ENCODE measurements around the gene CD200.
"Not testable (repeated sequence)": the region's sequence is repeated elsewhere in the genome, so short reads cannot be mapped to it uniquely, and the experiment has no call there.

Gene CD200

GRCh38 chr3:112375117-112375516, 42.2 kb downstream of the CD200 start:
- Histone ChIP-seq H3K79me2 (no peaks in the 10 kb centered on the region), H3K36me3 (ENCODE audit: control insufficient read depth, insufficient read depth, low read length) (no peaks in the 10 kb centered on the region), H3K4me2 (ENCODE audit: low read length) (no peak overlapping the region), H2AFZ (no peak overlapping the region), H3K9me3 (ENCODE audit: control insufficient read depth, low read length) (no peaks in the 10 kb centered on the region), H3K4me1 (peaks cover 4% of the 10 kb centered on the region), H3K4me3 (ENCODE audit: low read depth, low read length) (no peak overlapping the region), H3K27me3 (ENCODE audit: control insufficient read depth, insufficient read depth, low read length) (no peaks in the 10 kb centered on the region), H3K9ac (no peak overlapping the region), H3K27ac (no peak overlapping the region)
- no peak for TF ChIP-seq CTCF (IDR thresholded peaks at IDR 0.05)

GRCh38 chr3:112376241-112376911, 43.4 kb downstream of the CD200 start:
- H3K27ac ChIP-seq = no peak overlapping the region
- H3K4me2 ChIP-seq (ENCODE audit: low read length) = no peak overlapping the region
- no peak overlapping the region for H2AFZ ChIP-seq
- no peaks in the 10 kb centered on the region for H3K27me3 ChIP-seq (ENCODE audit: control insufficient read depth, insufficient read depth, low read length)
- H3K36me3 ChIP-seq (ENCODE audit: control insufficient read depth, insufficient read depth, low read length) = no peaks in the 10 kb centered on the region
- TF ChIP-seq CTCF (IDR thresholded peaks at IDR 0.05) = no peak
- H3K4me1 ChIP-seq = peaks cover 4% of the 10 kb centered on the region
- H3K4me3 ChIP-seq (ENCODE audit: low read depth, low read length) = no peak overlapping the region
- no peaks in the 10 kb centered on the region for H3K9me3 ChIP-seq (ENCODE audit: control insufficient read depth, low read length)
- H3K79me2 ChIP-seq = no peaks in the 10 kb centered on the region
- no peak overlapping the region for H3K9ac ChIP-seq

- no peak overlapping the region for H3K9ac ChIP-seq
- H3K27ac ChIP-seq = no peak overlapping the region
- no peaks in the 10 kb centered on the region for H3K36me3 ChIP-seq (ENCODE audit: control insufficient read depth, insufficient read depth, low read length)
- no peak overlapping the region for H3K4me3 ChIP-seq (ENCODE audit: low read depth, low read length)
- peaks cover 4% of the 10 kb centered on the region for H3K4me1 ChIP-seq
- no peaks in the 10 kb centered on the region for H3K27me3 ChIP-seq (ENCODE audit: control insufficient read depth, insufficient read depth, low read length)
- TF ChIP-seq CTCF (IDR thresholded peaks at IDR 0.05) = no peak
- H3K4me2 ChIP-seq (ENCODE audit: low read length) = no peak overlapping the region
- H3K79me2 ChIP-seq = no peaks in the 10 kb centered on the region
- H2AFZ ChIP-seq = peak overlapping the region; percentile 13
- no peaks in the 10 kb centered on the region for H3K9me3 ChIP-seq (ENCODE audit: control insufficient read depth, low read length)
Measured at GRCh38 chr3:112376992-112377391, 44.0 kb downstream of the CD200 start.

GRCh38 chr3:112377568-112378071, 44.7 kb downstream of the CD200 start:
- no peak for TF ChIP-seq CTCF (IDR thresholded peaks at IDR 0.05)
- no peak overlapping the region for H3K4me2 ChIP-seq (ENCODE audit: low read length)
- peak overlapping the region; percentile 22 for H2AFZ ChIP-seq
- no peak overlapping the region for H3K9ac ChIP-seq
- no peak overlapping the region for H3K4me3 ChIP-seq (ENCODE audit: low read depth, low read length)
- no peaks in the 10 kb centered on the region for H3K36me3 ChIP-seq (ENCODE audit: control insufficient read depth, insufficient read depth, low read length)
- no peaks in the 10 kb centered on the region for H3K79me2 ChIP-seq
- H3K27me3 ChIP-seq (ENCODE audit: control insufficient read depth, insufficient read depth, low read length) = no peaks in the 10 kb centered on the region
- H3K4me1 ChIP-seq = peaks cover 4% of the 10 kb centered on the region
- no peaks in the 10 kb centered on the region for H3K9me3 ChIP-seq (ENCODE audit: control insufficient read depth, low read length)
- H3K27ac ChIP-seq = no peak overlapping the region

GRCh38 chr3:112378347-112378746, 45.4 kb downstream of the CD200 start:
- not testable (repeated sequence) for H3K27ac ChIP-seq

More at GRCh38 chr3:112378347-112378746, 45.4 kb downstream of the CD200 start:
- H3K4me3 ChIP-seq (ENCODE audit: low read depth, low read length); H2AFZ ChIP-seq; H3K4me1 ChIP-seq; H3K9ac ChIP-seq; H3K79me2 ChIP-seq; H3K27me3 ChIP-seq (ENCODE audit: control insufficient read depth, insufficient read depth, low read length); H3K9me3 ChIP-seq (ENCODE audit: control insufficient read depth, low read length); H3K4me2 ChIP-seq (ENCODE audit: low read length); H3K36me3 ChIP-seq (ENCODE audit: control insufficient read depth, insufficient read depth, low read length): not testable (repeated sequence)
